ENCODE data around the gene CD247.

GRCh38 chr1:167450843-167451242 lies 67.5 kb downstream of the CD247 start:
- no peak for TF ChIP-seq POLR2AphosphoS5 (IDR thresholded peaks at IDR 0.05; ENCODE audit: low read depth, low read length)
- no peak for TF ChIP-seq TAF1 (IDR thresholded peaks at IDR 0.05; ENCODE audit: low read depth, low read length)
- TF ChIP-seq POLR2A (IDR thresholded peaks at IDR 0.05; ENCODE audit: low read depth, low read length) = no peak
- no peak for TF ChIP-seq POU2F2 (IDR thresholded peaks at IDR 0.05; ENCODE audit: low read depth, low read length)
- TF ChIP-seq SPI1 (IDR thresholded peaks at IDR 0.05; ENCODE audit: low read depth, low read length) = no peak
- no peak for TF ChIP-seq PAX5 (IDR thresholded peaks at IDR 0.05; ENCODE audit: insufficient read depth, low read length, severe bottlenecking)

All from GM12891 (cell line).